H54 (cell line): ENCODE data around the gene UPF3A.
"Not testable (repeated sequence)": the region's sequence is repeated elsewhere in the genome, so short reads cannot be mapped to it uniquely, and the experiment has no call there.

Experiments used
- DNase-seq: peaks from one replicate; pipeline ENCODE4 v3.0.0; 2011; ENCODE audit warnings: low spot score, mixed read lengths; ENCODE audit not compliant: insufficient read length
- FAIRE-seq: peaks from 3 replicates; lab custom pipeline; 2011; peaks lifted over from hg19 to GRCh38; lab: Jason Lieb, UNC
- POLR2A ChIP-seq: IDR thresholded peaks from 2 replicates; pipeline ENCODE4 v1.6.1; 2011; ENCODE audit warnings: low read depth, mild to moderate bottlenecking, low read length

UPF3A gene

GRCh38 chr13:114257014-114257413 lies 24.4 kb upstream of the UPF3A start:
- no peak for TF ChIP-seq POLR2A
- FAIRE-seq, result no peak

GRCh38 chr13:114258589-114258988 lies 22.8 kb upstream of the UPF3A start:
- no peak for TF ChIP-seq POLR2A
- FAIRE-seq, result no peak

More at GRCh38 chr13:114257014-114257413, 24.4 kb upstream of the UPF3A start:
- no peak for DNase-seq

DNA sequence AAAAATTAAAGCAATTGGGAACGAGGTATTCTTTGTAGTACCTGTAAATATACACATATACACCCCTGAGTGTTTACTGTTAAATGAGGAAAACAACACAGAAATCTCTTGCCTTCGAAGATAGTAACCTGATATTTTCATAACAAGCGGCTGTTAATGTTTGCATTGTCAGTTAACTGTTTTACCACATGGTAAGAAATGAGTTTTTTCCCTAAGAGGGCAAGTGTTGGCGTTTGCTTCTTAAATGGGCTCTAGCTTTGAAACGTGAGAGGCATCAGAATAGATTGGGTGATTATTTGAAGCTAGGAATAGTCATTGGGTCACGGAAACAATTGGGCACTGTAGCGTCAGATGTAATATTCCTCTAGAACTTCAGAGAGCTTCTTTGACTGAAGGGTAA lies 22.0 kb upstream of the UPF3A start:
- DNase-seq (no peak), FAIRE-seq (peak; percentile 88)
- TF ChIP-seq POLR2A, result no peak

More at GRCh38 chr13:114258589-114258988, 22.8 kb upstream of the UPF3A start:
- no peak for DNase-seq

- TF ChIP-seq POLR2A, result no peak
- FAIRE-seq (no peak), DNase-seq (no peak)
These were observed 21.4 kb upstream of the UPF3A start for GRCh38 chr13:114259974-114260373.

- TF ChIP-seq POLR2A, result no peak
- FAIRE-seq (peak; percentile 48), DNase-seq (no peak)
These were observed 20.6 kb upstream of the UPF3A start for GRCh38 chr13:114260814-114261213.

DNA sequence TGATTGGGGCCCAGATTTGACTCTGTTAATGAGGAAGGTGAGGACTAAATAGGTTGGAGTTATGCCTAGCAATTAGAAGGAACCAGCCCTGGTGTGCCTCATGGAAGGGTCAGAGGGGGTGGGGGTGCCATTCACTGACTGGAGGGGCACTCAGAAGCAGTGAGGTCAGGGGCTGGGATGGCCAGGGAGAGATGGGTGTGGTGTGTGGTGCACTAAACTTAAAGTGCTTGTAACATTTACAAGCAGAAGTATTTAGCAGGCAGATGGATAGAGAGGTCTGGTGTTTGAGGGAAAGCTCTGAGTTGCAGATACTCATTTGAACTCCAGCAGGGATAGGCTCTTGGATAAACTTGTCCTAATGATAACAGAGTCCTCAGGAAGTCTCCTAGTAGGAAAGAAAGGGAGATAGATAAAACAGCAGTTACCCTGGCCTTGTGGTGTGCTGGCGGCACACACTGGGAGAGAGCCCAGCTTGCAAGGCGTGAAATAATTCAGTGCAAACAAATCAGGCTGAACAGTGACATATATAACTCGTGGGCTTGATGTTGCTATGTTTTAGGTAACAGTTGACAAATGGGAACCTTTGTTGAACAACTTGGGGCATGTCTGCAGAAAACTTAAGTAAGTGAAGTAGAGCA lies 20.0 kb upstream of the UPF3A start:
- FAIRE-seq (peak; percentile 6), DNase-seq (no peak)
- TF ChIP-seq POLR2A, result no peak

GRCh38 chr13:114263578-114263977 lies 17.8 kb upstream of the UPF3A start:
- peak; percentile 23 for FAIRE-seq

GRCh38 chr13:114264313-114264712 lies 17.1 kb upstream of the UPF3A start:
- FAIRE-seq, DNase-seq: not testable (repeated sequence)

More at GRCh38 chr13:114263578-114263977, 17.8 kb upstream of the UPF3A start:
- no peak for TF ChIP-seq POLR2A
- no peak for DNase-seq

DNA sequence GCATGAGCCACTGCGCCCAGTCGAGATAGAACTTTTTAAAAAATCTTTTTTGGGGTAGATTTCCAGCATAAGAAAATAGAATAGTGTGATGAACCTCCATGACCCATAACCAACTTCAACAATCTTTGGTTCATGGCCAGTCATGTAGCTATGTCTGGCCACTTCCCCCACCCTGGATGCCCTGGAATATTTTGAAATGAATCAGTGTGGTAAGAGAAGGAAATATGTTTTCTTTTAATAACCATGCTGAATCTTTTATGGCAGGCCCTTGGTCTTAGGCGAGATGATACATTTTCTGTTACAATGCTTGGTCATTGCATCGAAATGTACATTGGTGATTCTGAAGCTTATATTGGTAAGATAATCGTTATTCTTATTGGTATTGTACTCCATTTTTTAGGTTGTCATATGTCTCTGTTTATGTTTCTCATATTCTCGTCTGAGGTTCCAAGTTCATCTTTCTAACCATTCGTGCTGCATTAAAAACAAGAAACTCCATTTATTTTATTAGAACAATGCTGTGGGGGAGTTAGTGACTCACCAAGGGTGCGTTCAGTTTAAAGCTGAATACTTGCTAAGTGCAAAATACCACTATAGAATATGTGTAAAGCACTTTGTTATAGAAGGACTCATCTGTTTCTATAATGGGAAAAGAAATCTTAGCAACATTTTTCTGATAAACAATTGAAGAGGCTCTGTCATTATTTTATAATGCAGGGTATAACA lies 16.4 kb upstream of the UPF3A start:
- DNase-seq, result no peak
- TF ChIP-seq POLR2A, result no peak
- FAIRE-seq, result no peak

GRCh38 chr13:114266241-114266640 lies 15.2 kb upstream of the UPF3A start:
- no peak for FAIRE-seq
- DNase-seq, result no peak
- no peak for TF ChIP-seq POLR2A

DNA sequence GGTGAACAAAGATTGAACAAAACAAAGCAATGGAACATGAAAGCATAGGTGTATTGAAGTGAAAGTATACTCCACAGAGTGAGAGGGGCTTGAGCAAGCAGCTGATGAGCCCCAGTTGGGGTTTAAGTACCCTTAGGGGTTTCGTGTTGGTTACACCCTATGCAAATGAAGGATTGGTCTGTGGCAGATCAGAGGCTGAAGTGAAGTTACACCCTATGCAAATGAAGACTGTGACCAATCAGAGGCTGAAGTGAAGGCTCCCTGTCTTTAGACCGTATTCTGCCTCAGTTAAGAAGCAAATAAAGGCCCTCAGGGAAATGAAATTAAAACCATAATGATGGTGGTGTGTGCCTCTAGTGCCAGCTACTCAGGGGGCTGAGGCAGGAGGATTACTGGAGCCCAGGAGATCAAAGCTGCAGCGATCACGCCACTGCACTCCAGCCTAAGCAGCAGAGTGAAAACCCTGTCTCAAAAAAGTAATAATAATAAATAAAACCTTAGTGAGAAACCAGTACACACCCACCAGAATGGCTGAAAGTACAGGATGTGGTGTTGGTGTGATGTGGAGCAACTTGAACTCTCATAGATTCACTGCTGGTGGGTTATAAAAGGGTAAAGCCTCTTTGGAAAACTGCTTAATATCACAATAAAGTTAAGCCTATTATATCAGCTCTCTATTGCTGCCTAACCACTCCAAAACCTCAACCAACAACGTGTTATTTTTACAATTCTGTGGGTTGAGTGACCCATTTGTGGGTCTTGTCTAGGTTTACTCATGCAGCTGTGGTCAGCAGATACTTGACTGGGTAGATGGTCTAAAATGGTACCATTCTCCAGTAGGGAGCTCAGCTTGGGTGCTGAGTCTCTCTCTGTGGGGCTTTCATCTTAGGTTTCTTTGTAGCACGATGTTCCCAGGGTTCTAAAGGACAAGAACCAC lies 12.8 kb upstream of the UPF3A start:
- no peak for FAIRE-seq
- DNase-seq, result no peak
- TF ChIP-seq POLR2A, result no peak

DNA sequence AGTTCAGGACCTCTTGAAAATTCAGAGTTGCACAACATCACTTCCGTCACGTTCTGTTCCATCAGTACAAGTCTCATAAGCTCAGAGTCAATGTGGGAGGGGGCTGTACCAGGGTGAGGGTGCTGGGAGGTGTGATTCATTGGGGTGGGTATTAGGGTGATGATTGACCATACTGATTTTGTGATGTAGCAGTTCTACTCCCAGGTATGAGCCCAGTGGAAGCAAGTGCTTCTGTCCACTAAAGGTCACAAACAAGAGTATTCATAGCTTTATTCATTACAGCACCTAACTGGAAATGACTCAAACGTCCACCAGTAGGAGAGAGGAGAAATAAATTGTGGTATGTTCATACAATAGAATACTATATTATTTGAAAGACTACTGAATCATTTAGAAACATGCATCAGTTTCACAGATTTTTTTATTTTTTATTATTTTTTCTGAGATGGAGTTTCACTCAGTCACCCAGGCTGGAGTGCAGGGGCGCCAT lies 12.1 kb upstream of the UPF3A start:
- FAIRE-seq (no peak), DNase-seq (no peak)
- no peak for TF ChIP-seq POLR2A

DNA sequence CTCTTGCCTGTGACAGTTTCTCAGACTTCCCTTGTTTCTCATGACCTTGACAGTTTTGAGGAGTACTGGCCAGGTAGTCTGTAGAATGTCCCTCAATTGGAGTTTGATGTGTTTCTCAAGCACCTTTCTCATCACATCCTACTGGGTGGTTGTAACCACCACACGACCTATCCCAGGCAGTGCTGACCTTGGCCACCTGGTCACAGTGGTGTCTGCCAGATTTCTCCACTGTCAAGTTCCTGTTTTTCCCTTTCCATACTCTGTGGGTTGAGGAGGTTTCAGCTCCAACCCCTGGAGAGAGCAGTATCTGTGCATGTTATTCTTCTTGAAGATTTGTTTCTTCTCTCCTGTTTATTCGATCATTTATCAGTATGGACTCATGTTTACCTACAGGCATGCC lies 8.4 kb upstream of the UPF3A start:
- peak; percentile 45 for FAIRE-seq
- no peak for DNase-seq
- no peak for TF ChIP-seq POLR2A

GRCh38 chr13:114275304-114275703 lies 6.1 kb upstream of the UPF3A start:
- TF ChIP-seq POLR2A, result no peak
- no peak for DNase-seq
- FAIRE-seq, result peak; percentile 85
